Stomach smooth muscle (tissue), 2 donors: ENCODE measurements around the gene SLC39A11.

Experiments used
- H3K27ac ChIP-seq: one replicate; pipeline ENCODE4 v1.7.0; 2013; ENCODE audit warnings: mild to moderate bottlenecking, low read length, inconsistent platforms
- H3K27me3 ChIP-seq, 2 donors: one replicate each; pipeline ENCODE4 v1.7.0; 2013; ENCODE audit warnings: low read length in 2 of 2; ENCODE audit not compliant: insufficient read depth in 2 of 2, control insufficient read depth in 1 of 2
- H3K36me3 ChIP-seq, 2 donors: one replicate each; pipeline ENCODE4 v1.7.0; 2013; ENCODE audit warnings: low read length in 2 of 2; ENCODE audit not compliant: control insufficient read depth in 2 of 2, insufficient read depth in 2 of 2
- H3K4me1 ChIP-seq: one replicate; pipeline ENCODE4 v1.7.0; 2013; ENCODE audit warnings: low read length; ENCODE audit not compliant: control insufficient read depth, insufficient read depth
- H3K4me3 ChIP-seq, 2 donors: one replicate each; pipeline ENCODE4 v1.7.0; 2013; ENCODE audit warnings: low read length in 2 of 2
- H3K9ac ChIP-seq, 2 donors: one replicate each; pipeline ENCODE4 v1.7.0; 2013; ENCODE audit warnings: low read length in 2 of 2, mild to moderate bottlenecking in 1 of 2
- H3K9me3 ChIP-seq, 2 donors: one replicate each; pipeline ENCODE4 v1.7.0; 2013; ENCODE audit warnings: low read length in 2 of 2; ENCODE audit not compliant: control insufficient read depth in 2 of 2
- donor health status: healthy.
- donor health status: Pancreatic carcinoma.

The SLC39A11 gene

GRCh38 chr17:73023759-73024158 lies 68.7 kb downstream of the SLC39A11 start:
- Histone ChIP-seq H3K4me3 (no peak overlapping the region), H3K27me3 (no peaks in the 10 kb centered on the region), H3K27ac (no peak overlapping the region), H3K9me3 (no peaks in the 10 kb centered on the region), H3K4me1 (no peaks in the 10 kb centered on the region), H3K9ac (no peak overlapping the region), H3K36me3 (no peaks in the 10 kb centered on the region)

GRCh38 chr17:73022694-73023093 lies 69.8 kb downstream of the SLC39A11 start:
- H3K27me3 ChIP-seq: no peaks in the 10 kb centered on the region
- no peak overlapping the region for H3K9ac ChIP-seq
- no peak overlapping the region for H3K4me3 ChIP-seq
- H3K36me3 ChIP-seq: no peaks in the 10 kb centered on the region
- H3K9me3 ChIP-seq: peaks cover 0 to 2% of the 10 kb centered on the region in 2 donors
- H3K4me1 ChIP-seq: no peaks in the 10 kb centered on the region
- no peak overlapping the region for H3K27ac ChIP-seq

- Histone ChIP-seq H3K9ac (no peak overlapping the region), H3K4me1 (no peaks in the 10 kb centered on the region), H3K9me3 (peaks cover 0 to 2% of the 10 kb centered on the region in 2 donors), H3K27me3 (no peaks in the 10 kb centered on the region), H3K27ac (no peak overlapping the region), H3K4me3 (no peak overlapping the region), H3K36me3 (no peaks in the 10 kb centered on the region)
These were observed 70.7 kb downstream of the SLC39A11 start for GRCh38 chr17:73021771-73022170.

GRCh38 chr17:73020110-73020509 lies 72.4 kb downstream of the SLC39A11 start:
- Histone ChIP-seq H3K36me3 (no peaks in the 10 kb centered on the region), H3K4me3 (no peak overlapping the region), H3K9ac (no peak overlapping the region), H3K27me3 (no peaks in the 10 kb centered on the region), H3K27ac (no peak overlapping the region), H3K4me1 (no peaks in the 10 kb centered on the region), H3K9me3 (peaks cover 0 to 2% of the 10 kb centered on the region in 2 donors)

DNA sequence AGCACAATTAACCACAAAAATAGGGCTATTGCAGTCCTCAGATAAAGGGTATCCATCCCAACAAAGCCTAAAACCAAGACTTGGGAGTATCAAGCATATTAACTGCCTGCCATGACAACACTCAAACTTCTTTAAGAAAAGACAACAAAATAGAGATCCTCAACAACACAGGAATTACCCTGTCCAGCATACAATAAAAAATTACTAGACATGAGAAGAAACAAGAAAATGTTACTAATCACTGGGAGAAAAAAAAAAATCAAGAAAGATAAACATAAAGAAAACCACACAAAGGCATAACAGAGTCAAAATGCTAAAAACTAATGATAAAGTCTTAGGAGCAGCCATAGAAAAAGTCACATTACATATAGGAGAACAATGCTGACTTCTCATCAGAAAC lies 73.9 kb downstream of the SLC39A11 start:
- Histone ChIP-seq H3K9ac (no peak overlapping the region), H3K4me1 (no peaks in the 10 kb centered on the region), H3K36me3 (no peaks in the 10 kb centered on the region), H3K4me3 (no peak overlapping the region), H3K27me3 (no peaks in the 10 kb centered on the region), H3K27ac (no peak overlapping the region), H3K9me3 (peaks cover 0 to 2% of the 10 kb centered on the region in 2 donors)

DNA sequence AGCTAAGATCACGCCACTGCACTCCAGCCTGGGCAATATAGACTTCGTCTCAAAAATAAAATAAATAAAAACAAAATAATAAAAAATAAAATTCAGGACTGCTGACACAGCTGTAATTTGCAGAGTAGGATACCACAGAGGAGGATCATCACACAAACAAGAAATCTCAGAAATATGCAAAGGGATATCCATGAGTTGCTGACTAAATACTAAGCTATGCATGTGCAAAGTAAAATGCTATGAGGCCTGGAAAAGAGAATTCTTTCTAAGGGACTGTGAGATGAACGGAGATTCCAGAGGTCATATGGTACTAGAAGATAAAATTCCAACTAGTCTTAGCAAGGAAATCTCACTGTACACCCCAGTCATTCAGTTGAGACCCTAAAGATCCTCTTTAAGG lies 74.8 kb downstream of the SLC39A11 start:
- Histone ChIP-seq H3K27ac (no peak overlapping the region), H3K4me3 (no peak overlapping the region), H3K27me3 (no peaks in the 10 kb centered on the region), H3K9me3 (peaks cover 0 to 2% of the 10 kb centered on the region in 2 donors), H3K36me3 (no peaks in the 10 kb centered on the region), H3K4me1 (no peaks in the 10 kb centered on the region), H3K9ac (no peak overlapping the region)

DNA sequence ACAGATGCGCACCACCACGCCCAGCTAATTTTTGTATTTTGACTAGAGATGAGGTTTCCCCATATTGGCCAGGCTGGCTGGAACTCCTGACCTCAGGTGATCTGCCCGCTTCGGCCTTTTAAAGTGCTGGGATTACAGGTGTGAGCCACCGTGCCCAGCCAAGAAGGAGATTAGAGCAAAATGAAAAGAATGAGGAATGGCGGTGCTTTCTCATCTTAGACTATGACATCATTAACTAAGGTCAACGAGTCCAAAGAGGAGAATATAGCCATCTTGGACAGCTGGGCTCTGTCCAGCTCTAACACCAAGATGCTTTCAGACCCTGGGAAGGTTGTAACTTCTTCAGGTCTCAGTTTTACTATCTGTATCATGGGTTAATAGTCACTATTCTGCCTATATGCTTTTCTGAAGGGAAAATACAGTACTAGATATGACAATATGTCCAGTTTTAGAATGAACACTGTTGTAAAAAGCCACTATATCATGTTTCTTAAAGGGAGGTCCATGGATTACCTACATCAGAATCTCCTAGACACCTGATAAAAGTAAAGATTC lies 76.7 kb downstream of the SLC39A11 start:
- H3K36me3 ChIP-seq: no peaks in the 10 kb centered on the region
- H3K27me3 ChIP-seq: no peaks in the 10 kb centered on the region
- no peaks in the 10 kb centered on the region for H3K4me1 ChIP-seq
- peaks cover 0 to 2% of the 10 kb centered on the region in 2 donors for H3K9me3 ChIP-seq
- H3K27ac ChIP-seq: no peak overlapping the region
- H3K4me3 ChIP-seq: no peak overlapping the region
- no peak overlapping the region for H3K9ac ChIP-seq

DNA sequence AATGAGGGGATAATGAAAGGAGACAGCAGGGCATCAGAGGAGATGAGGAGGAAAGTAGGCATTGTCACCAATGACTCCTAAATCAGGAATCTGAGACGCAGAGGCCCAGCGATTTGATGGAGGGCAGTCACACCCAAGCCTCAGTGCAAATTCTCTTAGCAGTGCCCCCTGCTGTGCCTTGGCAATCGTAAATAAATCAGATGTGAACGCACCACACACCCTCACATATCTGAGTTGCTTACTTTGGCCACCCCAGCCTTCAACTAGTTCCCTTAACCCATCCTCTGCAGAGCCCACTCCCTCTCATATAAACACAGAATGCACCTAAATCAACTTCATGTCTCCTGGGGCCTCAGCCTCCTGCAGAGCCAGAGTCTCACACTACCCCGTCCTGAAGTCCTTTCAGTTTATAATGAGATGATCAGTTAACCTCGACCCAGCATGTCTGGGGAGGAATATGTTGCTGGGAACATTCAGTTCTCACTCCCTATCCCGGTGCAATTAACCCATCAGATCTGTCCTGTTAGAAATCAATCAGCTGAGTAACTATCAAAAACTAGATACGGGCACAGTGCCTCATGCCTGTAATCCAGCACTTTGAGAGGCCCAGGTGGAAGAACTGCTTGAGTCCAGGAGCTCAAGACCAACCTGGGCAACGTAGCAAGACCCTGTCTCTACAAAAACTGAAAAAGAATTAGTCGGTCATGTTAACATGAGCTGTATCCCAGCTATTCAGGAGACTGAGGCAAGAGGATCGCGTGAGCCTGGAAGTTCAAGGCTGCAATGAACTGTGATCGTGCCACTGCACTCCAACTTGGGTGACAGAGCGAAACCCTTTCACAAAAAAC lies 78.4 kb downstream of the SLC39A11 start:
- Histone ChIP-seq H3K4me3 (no peak overlapping the region), H3K27ac (no peak overlapping the region), H3K27me3 (no peaks in the 10 kb centered on the region), H3K4me1 (no peaks in the 10 kb centered on the region), H3K36me3 (no peaks in the 10 kb centered on the region), H3K9me3 (peaks cover 0 to 2% of the 10 kb centered on the region in 2 donors), H3K9ac (no peak overlapping the region)

GRCh38 chr17:73013301-73013700 lies 79.2 kb downstream of the SLC39A11 start:
- H3K9ac ChIP-seq: no peak overlapping the region
- no peak overlapping the region for H3K4me3 ChIP-seq
- H3K4me1 ChIP-seq: no peaks in the 10 kb centered on the region
- no peak overlapping the region for H3K27ac ChIP-seq
- no peaks in the 10 kb centered on the region for H3K36me3 ChIP-seq
- no peaks in the 10 kb centered on the region for H3K9me3 ChIP-seq
- H3K27me3 ChIP-seq: no peaks in the 10 kb centered on the region

GRCh38 chr17:73011016-73011486 lies 81.4 kb downstream of the SLC39A11 start:
- Histone ChIP-seq H3K4me1 (no peaks in the 10 kb centered on the region), H3K36me3 (no peaks in the 10 kb centered on the region), H3K4me3 (no peak overlapping the region), H3K27ac (no peak overlapping the region), H3K9me3 (no peaks in the 10 kb centered on the region), H3K27me3 (no peaks in the 10 kb centered on the region), H3K9ac (no peak overlapping the region)

DNA sequence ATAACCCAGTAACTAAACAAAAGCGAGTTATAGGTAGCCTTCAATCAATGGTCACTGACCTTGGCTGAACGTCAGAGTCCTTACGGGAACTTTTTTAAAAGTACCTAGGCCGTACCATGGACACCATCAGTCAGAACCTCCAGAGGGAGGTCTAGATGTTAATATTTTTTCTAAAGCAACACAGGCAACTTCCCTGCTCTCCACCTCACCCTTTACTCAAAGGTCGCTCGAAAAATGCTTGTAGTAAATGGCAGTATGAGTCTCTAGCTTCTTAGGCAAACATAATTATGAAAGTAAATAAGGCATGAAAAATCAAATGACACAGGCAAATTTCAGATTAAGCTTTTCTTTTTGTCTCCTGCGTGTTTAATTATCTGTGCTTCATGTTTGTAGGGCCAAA lies 82.1 kb downstream of the SLC39A11 start:
- H3K9me3 ChIP-seq: no peaks in the 10 kb centered on the region
- H3K27ac ChIP-seq: no peak overlapping the region
- no peak overlapping the region for H3K4me3 ChIP-seq
- H3K36me3 ChIP-seq: no peaks in the 10 kb centered on the region
- no peak overlapping the region for H3K9ac ChIP-seq
- H3K4me1 ChIP-seq: no peaks in the 10 kb centered on the region
- H3K27me3 ChIP-seq: no peaks in the 10 kb centered on the region
